Measurements from ENCODE around the gene RNASE11. TPM values are rescaled to one million over a fixed set of nuclear protein-coding genes. Genes with fewer than 3 reads are reported as not detected.

Gene RNASE11
- total and polyA plus RNA-seq, 9 of the 15 experiments (the other 6 are each of a cell fraction or from before 2014, with no cell fraction given) = 0.16 to 0.29 (median 0.22) TPM; not detected in 6

DNA sequence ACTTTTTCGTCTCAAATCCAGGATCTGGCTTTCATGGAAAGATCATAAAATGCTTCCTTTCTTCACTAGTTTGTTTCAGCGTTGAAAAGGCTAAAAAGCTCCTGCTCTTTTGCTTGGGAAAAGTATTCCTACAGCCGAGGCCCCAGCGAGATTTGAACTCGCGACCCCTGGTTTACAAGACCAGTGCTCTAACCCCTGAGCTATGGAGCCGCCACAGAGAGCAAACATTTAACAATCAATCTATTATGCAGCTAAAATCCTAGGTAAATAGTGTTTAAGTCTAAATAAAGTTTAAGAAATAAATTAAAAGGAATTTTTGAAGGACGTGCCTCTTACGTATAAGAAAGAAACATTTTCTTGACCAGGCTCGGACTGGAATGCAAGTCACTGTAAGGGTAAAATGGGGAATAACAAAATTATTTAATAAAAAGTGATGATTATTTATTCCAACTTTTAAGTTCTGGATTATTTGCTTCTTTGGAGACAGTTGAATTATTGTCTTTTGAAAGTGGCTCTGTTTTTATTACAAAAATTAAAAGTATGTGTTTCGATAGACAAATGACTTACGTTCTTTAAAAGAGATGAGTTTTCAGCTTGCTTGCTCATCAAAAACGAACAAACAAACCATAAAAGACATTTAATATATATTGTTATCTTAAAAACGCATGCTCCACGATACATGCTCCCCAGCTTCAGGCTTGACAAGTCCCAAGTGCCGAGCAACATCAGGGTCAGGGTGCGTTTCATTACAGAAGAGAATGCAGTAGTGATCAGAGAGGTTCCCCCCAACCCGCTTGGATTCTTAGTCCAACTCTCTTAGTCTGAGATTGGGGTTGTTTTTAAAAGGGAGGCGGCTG, 43.5 kb upstream of the RNASE11 start:
- POLR2A ChIA-PET = interaction anchor here (0.7 to 2.4 kb wide), 3 partner anchors 9 to 50 kb away, joined by 3 to 6 read pairs (median 3); no protein-coding TSS in a partner anchor
- Histone ChIP-seq H3K9me3 (replicated peaks; ENCODE audit: control insufficient read depth, insufficient read depth, low read depth, low read length) (no peaks in the 10 kb centered on the region), H3K27ac (ENCODE audit: extremely low read depth, low read depth, low read length) (no peak overlapping the region), H3K9ac (ENCODE audit: insufficient read depth in 1 of 2, low read depth in 2 of 2, low read length in 2 of 2) (peak overlapping the region in 1 of 2 experiments; percentile 90; a peak in 3 of 4 replicates), H3K4me3 (peak overlapping the region; percentile 44), H3K4me1 (replicated peaks in 1 of 2; ENCODE audit: control insufficient read depth in 2 of 2, insufficient read depth in 2 of 2, low read length in 2 of 2) (peaks cover 8 to 10% of the 10 kb centered on the region in 2 experiments; a peak in 4 of 5 replicates), H2AFZ (ENCODE audit: low read depth, low read length) (peak overlapping the region; percentile 63), H3K4me2 (ENCODE audit: insufficient read depth, low read length) (peak overlapping the region; percentile 81), H3K79me2 (ENCODE audit: control insufficient read depth, insufficient read depth, low read length) (no peaks in the 10 kb centered on the region), H3K27me3 (ENCODE audit: control insufficient read depth in 2 of 2, insufficient read depth in 2 of 2, low read length in 2 of 2) (peaks cover 4 to 5% of the 10 kb centered on the region in 2 experiments; a peak in 2 of 5 replicates), H4K20me1 (replicated peaks; ENCODE audit: control insufficient read depth, insufficient read depth, low read length) (peaks cover 9% of the 10 kb centered on the region; the same call in 1 of the 2 replicates), H3K36me3 (ENCODE audit: control insufficient read depth, insufficient read depth, low read length) (no peaks in the 10 kb centered on the region), H3K9me1 (ENCODE audit: control insufficient read depth, insufficient read depth, low read length) (no peaks in the 10 kb centered on the region)
- DNase-seq (ENCODE audit: extremely low read depth in 1 of 4, low spot score in 3 of 4) (peak; percentile 32 to 69 (median 39)), FAIRE-seq (no peak), ATAC-seq (peak; percentile 48)
- CTCF ChIA-PET (ENCODE audit: low intra/inter-chr PET ratio) = interaction anchor here (1.1 kb wide), 1 partner anchor 22 kb away, joined by 3 read pairs; no protein-coding TSS in a partner anchor
- BruUV-seq (replicated peaks) = no TSS peak
- in situ Hi-C loops (cut with MboI) (loop anchor here (5.0 kb wide), 1 partner anchor 51 kb away; the partner anchor contains the start of gene RNASE4), intact Hi-C loops (cut with micrococcal nuclease) (no loop called here)
- WGBS (ENCODE audit: insufficient coverage, low coverage, missing lambda C conversion rate) = 2% methylated on average over 19 of the region's 19 CpGs
- TF ChIP-seq FOXA3 (CRISPR knock-in tag; conservative IDR thresholded peaks at IDR 0.05 in 1 of 2, IDR thresholded peaks at IDR 0.05 in 1 of 2) (0 out of 4 replicates have a peak, but pooled peaks of 1 of the 2 experiments have one; percentile 30), RB1 (IDR thresholded peaks at IDR 0.05; ENCODE audit: low read depth) (peak; percentile 44; the same call in 1 of the 2 replicates), PHF20 (IDR thresholded peaks at IDR 0.05; ENCODE audit: partially characterized antibody) (peak; percentile 41), FOSL1 (tag; conservative IDR thresholded peaks at IDR 0.05) (no peak), ERF (CRISPR knock-in tag; IDR thresholded peaks at IDR 0.05) (no peak), FOXK2 (conservative IDR thresholded peaks at IDR 0.05 in 1 of 2, IDR thresholded peaks at IDR 0.05 in 1 of 2; ENCODE audit: low read depth in 2 of 2) (peak in 1 of 2 experiments; percentile 67; a peak in 2 of 4 replicates), SOX6 (IDR thresholded peaks at IDR 0.05) (peak; percentile 40; the same call in 1 of the 2 replicates), NFIC (IDR thresholded peaks at IDR 0.05) (peak; percentile 46; the same call in 1 of the 2 replicates), BRD9 (IDR thresholded peaks at IDR 0.05; ENCODE audit: low read depth, partially characterized antibody) (peak; percentile 68), SRSF9 (IDR thresholded peaks at IDR 0.05; ENCODE audit: borderline replicate concordance, low read depth, low read length) (no peak)
- TF ChIP-seq, protein P1, sequence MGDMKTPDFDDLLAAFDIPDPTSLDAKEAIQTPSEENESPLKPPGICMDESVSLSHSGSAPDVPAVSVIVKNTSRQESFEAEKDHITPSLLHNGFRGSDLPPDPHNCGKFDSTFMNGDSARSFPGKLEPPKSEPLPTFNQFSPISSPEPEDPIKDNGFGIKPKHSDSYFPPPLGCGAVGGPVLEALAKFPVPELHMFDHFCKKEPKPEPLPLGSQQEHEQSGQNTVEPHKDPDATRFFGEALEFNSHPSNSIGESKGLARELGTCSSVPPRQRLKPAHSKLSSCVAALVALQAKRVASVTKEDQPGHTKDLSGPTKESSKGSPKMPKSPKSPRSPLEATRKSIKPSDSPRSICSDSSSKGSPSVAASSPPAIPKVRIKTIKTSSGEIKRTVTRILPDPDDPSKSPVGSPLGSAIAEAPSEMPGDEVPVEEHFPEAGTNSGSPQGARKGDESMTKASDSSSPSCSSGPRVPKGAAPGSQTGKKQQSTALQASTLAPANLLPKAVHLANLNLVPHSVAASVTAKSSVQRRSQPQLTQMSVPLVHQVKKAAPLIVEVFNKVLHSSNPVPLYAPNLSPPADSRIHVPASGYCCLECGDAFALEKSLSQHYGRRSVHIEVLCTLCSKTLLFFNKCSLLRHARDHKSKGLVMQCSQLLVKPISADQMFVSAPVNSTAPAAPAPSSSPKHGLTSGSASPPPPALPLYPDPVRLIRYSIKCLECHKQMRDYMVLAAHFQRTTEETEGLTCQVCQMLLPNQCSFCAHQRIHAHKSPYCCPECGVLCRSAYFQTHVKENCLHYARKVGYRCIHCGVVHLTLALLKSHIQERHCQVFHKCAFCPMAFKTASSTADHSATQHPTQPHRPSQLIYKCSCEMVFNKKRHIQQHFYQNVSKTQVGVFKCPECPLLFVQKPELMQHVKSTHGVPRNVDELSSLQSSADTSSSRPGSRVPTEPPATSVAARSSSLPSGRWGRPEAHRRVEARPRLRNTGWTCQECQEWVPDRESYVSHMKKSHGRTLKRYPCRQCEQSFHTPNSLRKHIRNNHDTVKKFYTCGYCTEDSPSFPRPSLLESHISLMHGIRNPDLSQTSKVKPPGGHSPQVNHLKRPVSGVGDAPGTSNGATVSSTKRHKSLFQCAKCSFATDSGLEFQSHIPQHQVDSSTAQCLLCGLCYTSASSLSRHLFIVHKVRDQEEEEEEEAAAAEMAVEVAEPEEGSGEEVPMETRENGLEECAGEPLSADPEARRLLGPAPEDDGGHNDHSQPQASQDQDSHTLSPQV (IDR thresholded peaks at IDR 0.05) = peak; percentile 62
- TF ChIP-seq, protein P2, sequence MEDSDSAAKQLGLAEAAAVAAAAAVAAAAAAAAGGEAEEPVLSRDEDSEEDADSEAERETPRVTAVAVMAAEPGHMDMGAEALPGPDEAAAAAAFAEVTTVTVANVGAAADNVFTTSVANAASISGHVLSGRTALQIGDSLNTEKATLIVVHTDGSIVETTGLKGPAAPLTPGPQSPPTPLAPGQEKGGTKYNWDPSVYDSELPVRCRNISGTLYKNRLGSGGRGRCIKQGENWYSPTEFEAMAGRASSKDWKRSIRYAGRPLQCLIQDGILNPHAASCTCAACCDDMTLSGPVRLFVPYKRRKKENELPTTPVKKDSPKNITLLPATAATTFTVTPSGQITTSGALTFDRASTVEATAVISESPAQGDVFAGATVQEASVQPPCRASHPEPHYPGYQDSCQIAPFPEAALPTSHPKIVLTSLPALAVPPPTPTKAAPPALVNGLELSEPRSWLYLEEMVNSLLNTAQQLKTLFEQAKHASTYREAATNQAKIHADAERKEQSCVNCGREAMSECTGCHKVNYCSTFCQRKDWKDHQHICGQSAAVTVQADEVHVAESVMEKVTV (CRISPR knock-in tag; IDR thresholded peaks at IDR 0.05) = no peak
- TF ChIP-seq, protein P3, sequence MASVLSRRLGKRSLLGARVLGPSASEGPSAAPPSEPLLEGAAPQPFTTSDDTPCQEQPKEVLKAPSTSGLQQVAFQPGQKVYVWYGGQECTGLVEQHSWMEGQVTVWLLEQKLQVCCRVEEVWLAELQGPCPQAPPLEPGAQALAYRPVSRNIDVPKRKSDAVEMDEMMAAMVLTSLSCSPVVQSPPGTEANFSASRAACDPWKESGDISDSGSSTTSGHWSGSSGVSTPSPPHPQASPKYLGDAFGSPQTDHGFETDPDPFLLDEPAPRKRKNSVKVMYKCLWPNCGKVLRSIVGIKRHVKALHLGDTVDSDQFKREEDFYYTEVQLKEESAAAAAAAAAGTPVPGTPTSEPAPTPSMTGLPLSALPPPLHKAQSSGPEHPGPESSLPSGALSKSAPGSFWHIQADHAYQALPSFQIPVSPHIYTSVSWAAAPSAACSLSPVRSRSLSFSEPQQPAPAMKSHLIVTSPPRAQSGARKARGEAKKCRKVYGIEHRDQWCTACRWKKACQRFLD (CRISPR knock-in tag; IDR thresholded peaks at IDR 0.05) = 0 out of 2 replicates have a peak, but pooled peaks have one; percentile 25

Data from K562 (cell line).